SJSA1 (cell line): Measurements from ENCODE around the gene ANKRD44. TPM values are rescaled to one million over a fixed set of nuclear protein-coding genes. Genes with fewer than 3 reads are reported as not detected.

Experiments
- DNase-seq, 2 experiments: peaks; one replicate each; pipeline ENCODE4 v3.0.0-alpha.2; 2015 to 2020; ENCODE audit warnings: low spot score in 2 of 2, low read depth in 1 of 2
- H3K27ac ChIP-seq: fragments of 250-450 bp; sonication (Bioruptor Pico); 2 replicates; pipeline ENCODE4 v1.5.1; 2020; ENCODE audit warnings: mild to moderate bottlenecking, moderate library complexity
- H3K27me3 ChIP-seq: fragments of 250-450 bp; sonication (Bioruptor Pico); replicated peaks from 2 replicates; pipeline ENCODE4 v1.5.1; 2020; ENCODE audit warnings: mild to moderate bottlenecking, moderate library complexity
- H3K36me3 ChIP-seq: fragments of 250-450 bp; sonication (Bioruptor Pico); 2 replicates; pipeline ENCODE4 v1.5.1; 2020; ENCODE audit warnings: mild to moderate bottlenecking
- H3K4me1 ChIP-seq: fragments of 250-450 bp; sonication (Bioruptor Pico); replicated peaks from 2 replicates; pipeline ENCODE4 v1.6.1; 2021; ENCODE audit warnings: mild to moderate bottlenecking
- H3K4me3 ChIP-seq: fragments of 250-450 bp; sonication (Bioruptor Pico); 2 replicates; pipeline ENCODE4 v1.5.1; 2020; ENCODE audit warnings: mild to moderate bottlenecking
- H3K9me3 ChIP-seq: fragments of 250-450 bp; sonication (Bioruptor Pico); replicated peaks from 2 replicates; pipeline ENCODE4 v1.5.1; 2020; ENCODE audit warnings: mild to moderate bottlenecking
- total RNA-seq: library from RNA; depleted of rRNA; stranded (reverse); fragments of >200 nt; shearing (Covaris generic); gene quantifications from 2 replicates; pipeline ENCODE4 v1.2.3, GENCODE V29; 2014

The ANKRD44 gene
- total RNA-seq, 1 experiment from 2014 or later, result 15.5 TPM

GRCh38 chr2:197217541-197217940 is 93.0 kb downstream of the ANKRD44 start:
- no peak overlapping the region for H3K27ac ChIP-seq
- peaks cover 11% of the 10 kb centered on the region for H3K4me1 ChIP-seq
- no peak for DNase-seq

GRCh38 chr2:197216361-197216979 is 94.1 kb downstream of the ANKRD44 start:
- Histone ChIP-seq H3K4me3 (no peak overlapping the region), H3K4me1 (peaks cover 11% of the 10 kb centered on the region), H3K36me3 (no peaks in the 10 kb centered on the region), H3K9me3 (no peaks in the 10 kb centered on the region), H3K27ac (no peak overlapping the region), H3K27me3 (no peaks in the 10 kb centered on the region)
- no peak for DNase-seq

More at GRCh38 chr2:197217541-197217940, 93.0 kb downstream of the ANKRD44 start:
- H3K36me3 ChIP-seq, result no peaks in the 10 kb centered on the region
- H3K9me3 ChIP-seq, result no peaks in the 10 kb centered on the region
- H3K27me3 ChIP-seq, result no peaks in the 10 kb centered on the region
- H3K4me3 ChIP-seq, result no peak overlapping the region

GRCh38 chr2:197215748-197216360 is 94.7 kb downstream of the ANKRD44 start:
- Histone ChIP-seq H3K27me3 (no peaks in the 10 kb centered on the region), H3K9me3 (no peaks in the 10 kb centered on the region), H3K36me3 (no peaks in the 10 kb centered on the region), H3K4me1 (peaks cover 11% of the 10 kb centered on the region), H3K27ac (no peak overlapping the region), H3K4me3 (no peak overlapping the region)
- no peak for DNase-seq

- Histone ChIP-seq H3K27me3 (no peaks in the 10 kb centered on the region), H3K4me1 (peaks cover 12% of the 10 kb centered on the region), H3K4me3 (no peak overlapping the region), H3K9me3 (no peaks in the 10 kb centered on the region), H3K36me3 (no peaks in the 10 kb centered on the region), H3K27ac (no peak overlapping the region)
- DNase-seq, result no peak
These were observed 98.0 kb downstream of the ANKRD44 start for GRCh38 chr2:197212344-197213262.

- no peaks in the 10 kb centered on the region for H3K27me3 ChIP-seq
- H3K27ac ChIP-seq, result no peak overlapping the region
- H3K4me3 ChIP-seq, result no peak overlapping the region
- H3K36me3 ChIP-seq, result no peaks in the 10 kb centered on the region
- H3K4me1 ChIP-seq, result peaks cover 18% of the 10 kb centered on the region
- no peak for DNase-seq
- H3K9me3 ChIP-seq, result no peaks in the 10 kb centered on the region
These were observed 98.7 kb downstream of the ANKRD44 start for GRCh38 chr2:197211881-197212342.

- H3K36me3 ChIP-seq, result no peaks in the 10 kb centered on the region
- H3K4me3 ChIP-seq, result no peak overlapping the region
- no peaks in the 10 kb centered on the region for H3K9me3 ChIP-seq
- no peak for DNase-seq
- H3K27ac ChIP-seq, result no peak overlapping the region
- H3K4me1 ChIP-seq, result peaks cover 10% of the 10 kb centered on the region
- H3K27me3 ChIP-seq, result no peaks in the 10 kb centered on the region
These were observed 100.2 kb downstream of the ANKRD44 start for GRCh38 chr2:197210430-197210829.

- H3K27ac ChIP-seq, result no peak overlapping the region
- no peak for DNase-seq
- H3K4me1 ChIP-seq, result peaks cover 12% of the 10 kb centered on the region
- H3K4me3 ChIP-seq, result no peak overlapping the region
- no peaks in the 10 kb centered on the region for H3K9me3 ChIP-seq
- no peaks in the 10 kb centered on the region for H3K36me3 ChIP-seq
- H3K27me3 ChIP-seq, result no peaks in the 10 kb centered on the region
These were observed 100.7 kb downstream of the ANKRD44 start for GRCh38 chr2:197209742-197210408.

GRCh38 chr2:197209246-197209645 is 101.3 kb downstream of the ANKRD44 start:
- Histone ChIP-seq H3K4me1 (peaks cover 19% of the 10 kb centered on the region), H3K4me3 (no peak overlapping the region), H3K36me3 (no peaks in the 10 kb centered on the region), H3K27ac (no peak overlapping the region), H3K9me3 (no peaks in the 10 kb centered on the region), H3K27me3 (no peaks in the 10 kb centered on the region)
- DNase-seq, result no peak

GRCh38 chr2:197208841-197209240 is 101.7 kb downstream of the ANKRD44 start:
- Histone ChIP-seq H3K27me3 (no peaks in the 10 kb centered on the region), H3K9me3 (no peaks in the 10 kb centered on the region), H3K27ac (no peak overlapping the region), H3K36me3 (no peaks in the 10 kb centered on the region), H3K4me1 (peaks cover 19% of the 10 kb centered on the region), H3K4me3 (no peak overlapping the region)
- DNase-seq, result no peak

GRCh38 chr2:197208024-197208423 is 102.6 kb downstream of the ANKRD44 start:
- no peaks in the 10 kb centered on the region for H3K27me3 ChIP-seq
- H3K36me3 ChIP-seq, result no peaks in the 10 kb centered on the region
- peaks cover 19% of the 10 kb centered on the region for H3K4me1 ChIP-seq
- no peak for DNase-seq
- no peak overlapping the region for H3K4me3 ChIP-seq
- H3K27ac ChIP-seq, result no peak overlapping the region
- H3K9me3 ChIP-seq, result no peaks in the 10 kb centered on the region

GRCh38 chr2:197207598-197207997 is 103.0 kb downstream of the ANKRD44 start:
- Histone ChIP-seq H3K27ac (no peak overlapping the region), H3K4me1 (peaks cover 19% of the 10 kb centered on the region), H3K4me3 (no peak overlapping the region), H3K36me3 (no peaks in the 10 kb centered on the region), H3K9me3 (no peaks in the 10 kb centered on the region), H3K27me3 (no peaks in the 10 kb centered on the region)
- no peak for DNase-seq

GRCh38 chr2:197207106-197207505 is 103.5 kb downstream of the ANKRD44 start:
- H3K4me3 ChIP-seq, result no peak overlapping the region
- no peaks in the 10 kb centered on the region for H3K9me3 ChIP-seq
- no peak overlapping the region for H3K27ac ChIP-seq
- no peaks in the 10 kb centered on the region for H3K27me3 ChIP-seq
- peaks cover 19% of the 10 kb centered on the region for H3K4me1 ChIP-seq
- H3K36me3 ChIP-seq, result no peaks in the 10 kb centered on the region
- DNase-seq, result peak in 1 of 2 experiments; percentile 15

GRCh38 chr2:197205585-197206215 is 104.9 kb downstream of the ANKRD44 start:
- peaks cover 19% of the 10 kb centered on the region for H3K4me1 ChIP-seq
- no peaks in the 10 kb centered on the region for H3K36me3 ChIP-seq
- no peak overlapping the region for H3K4me3 ChIP-seq
- H3K27ac ChIP-seq, result no peak overlapping the region
- no peaks in the 10 kb centered on the region for H3K27me3 ChIP-seq
- no peak for DNase-seq
- H3K9me3 ChIP-seq, result no peaks in the 10 kb centered on the region
